WTC11 (cell line): ENCODE data around the gene SEPTIN14. TPM values are rescaled to one million over a fixed set of nuclear protein-coding genes. Genes with fewer than 3 reads are reported as not detected.
A peak's percentile ranks its signal among the peaks of the same experiment; 100 is the strongest.
"Not testable (repeated sequence)": the region's sequence is repeated elsewhere in the genome, so short reads cannot be mapped to it uniquely, and the experiment has no call there.

Experiments used
- ATAC-seq: fragments of 200-7000 bp; cut with Tn5 transposase; 2 replicates; pipeline ENCODE4 v1.10.0; 2021; ENCODE audit warnings: mild to moderate bottlenecking, moderate library complexity
- CTCF ChIA-PET: fragments of 300-600 bp; sonication (Branson Sonifier 250); formaldehyde crosslinking; loops from one replicate; lab custom pipeline; 2021; ENCODE audit warnings: antibody characterized with exemption; lab: Charles Lee
- POLR2A ChIA-PET: fragments of 350-600 bp; sonication (Branson Sonifier 250); formaldehyde crosslinking; loops from one replicate; lab custom pipeline; 2021; ENCODE audit warnings: antibody characterized with exemption; lab: Charles Lee
- DNase-seq: peaks from one replicate; pipeline ENCODE4 v3.0.0; 2021; ENCODE audit warnings: low spot score
- H3K27ac Mint-ChIP-seq: 2 replicates; pipeline ENCODE4 v1.8.0; 2021; ENCODE audit warnings: mixed read lengths
- H3K27me3 Mint-ChIP-seq: 2 replicates; pipeline ENCODE4 v1.8.0; 2021; ENCODE audit warnings: low read depth, mild to moderate bottlenecking, moderate library complexity, mixed read lengths
- H3K36me3 Mint-ChIP-seq: 2 replicates; pipeline ENCODE4 v1.8.0; 2021; ENCODE audit warnings: mixed read lengths
- H3K4me1 Mint-ChIP-seq: 2 replicates; pipeline ENCODE4 v1.8.0; 2022; ENCODE audit warnings: mixed read lengths
- H3K4me3 Mint-ChIP-seq: 2 replicates; pipeline ENCODE4 v1.8.0; 2021; ENCODE audit warnings: mild to moderate bottlenecking, moderate library complexity, mixed read lengths
- H3K9me3 Mint-ChIP-seq: 2 replicates; pipeline ENCODE4 v1.8.0; 2021; ENCODE audit warnings: mixed read lengths
- ZNF232 ChIP-seq: sonication (generic); formaldehyde crosslinking; IDR thresholded peaks from 2 replicates; pipeline ENCODE4 v1.8.0; 2022; ENCODE audit warnings: mild to moderate bottlenecking, missing genetic modification reagents
- total RNA-seq: library from RNA; stranded (reverse); gene quantifications from 3 replicates; pipeline ENCODE4 v1.2.3, GENCODE V29; 2021
- TF ChIP-seq, protein P1 (sequence below): sonication (generic); formaldehyde crosslinking; IDR thresholded peaks from 2 replicates; pipeline ENCODE4 v1.8.0; 2022; ENCODE audit warnings: missing genetic modification reagents
- TF ChIP-seq, protein P2 (sequence below): sonication (generic); formaldehyde crosslinking; IDR thresholded peaks from 2 replicates; pipeline ENCODE4 v1.8.1; 2023; ENCODE audit warnings: mild to moderate bottlenecking, moderate library complexity, missing genetic modification reagents
- TF ChIP-seq, protein P3 (sequence below): fragments of 250-450 bp; sonication (Bioruptor Pico); IDR thresholded peaks from 2 replicates; pipeline ENCODE4 v1.9.0; 2021; ENCODE audit warnings: mild to moderate bottlenecking
- TF ChIP-seq, protein P4 (sequence below): sonication (generic); formaldehyde crosslinking; IDR thresholded peaks from 2 replicates; pipeline ENCODE4 v1.8.1; 2022; ENCODE audit warnings: mild to moderate bottlenecking, missing genetic modification reagents, moderate library complexity, borderline replicate concordance

Gene SEPTIN14
- total RNA-seq, 1 experiment from 2014 or later, result 0.09 TPM

DNA sequence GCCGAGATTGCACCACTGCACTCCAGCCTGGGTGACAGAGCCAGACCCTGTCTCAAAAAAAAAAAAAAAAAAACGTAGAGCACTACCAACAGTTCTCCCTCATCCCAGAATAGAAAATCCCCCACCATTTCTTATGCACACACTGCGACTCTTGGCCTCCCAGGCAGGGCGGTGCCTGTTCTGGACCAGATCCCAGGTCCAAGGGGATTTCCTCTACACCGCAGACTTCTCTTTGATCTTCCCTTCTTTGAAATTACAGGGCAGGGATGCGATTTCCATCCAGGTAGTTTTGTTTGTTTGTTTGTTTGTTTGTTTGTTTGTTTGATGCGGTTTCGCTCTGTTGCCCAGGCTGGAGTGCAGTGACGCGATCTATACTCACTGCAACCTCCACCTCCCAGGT is 91.8 kb downstream of the SEPTIN14 start (continued):
- TF ChIP-seq, protein P1, sequence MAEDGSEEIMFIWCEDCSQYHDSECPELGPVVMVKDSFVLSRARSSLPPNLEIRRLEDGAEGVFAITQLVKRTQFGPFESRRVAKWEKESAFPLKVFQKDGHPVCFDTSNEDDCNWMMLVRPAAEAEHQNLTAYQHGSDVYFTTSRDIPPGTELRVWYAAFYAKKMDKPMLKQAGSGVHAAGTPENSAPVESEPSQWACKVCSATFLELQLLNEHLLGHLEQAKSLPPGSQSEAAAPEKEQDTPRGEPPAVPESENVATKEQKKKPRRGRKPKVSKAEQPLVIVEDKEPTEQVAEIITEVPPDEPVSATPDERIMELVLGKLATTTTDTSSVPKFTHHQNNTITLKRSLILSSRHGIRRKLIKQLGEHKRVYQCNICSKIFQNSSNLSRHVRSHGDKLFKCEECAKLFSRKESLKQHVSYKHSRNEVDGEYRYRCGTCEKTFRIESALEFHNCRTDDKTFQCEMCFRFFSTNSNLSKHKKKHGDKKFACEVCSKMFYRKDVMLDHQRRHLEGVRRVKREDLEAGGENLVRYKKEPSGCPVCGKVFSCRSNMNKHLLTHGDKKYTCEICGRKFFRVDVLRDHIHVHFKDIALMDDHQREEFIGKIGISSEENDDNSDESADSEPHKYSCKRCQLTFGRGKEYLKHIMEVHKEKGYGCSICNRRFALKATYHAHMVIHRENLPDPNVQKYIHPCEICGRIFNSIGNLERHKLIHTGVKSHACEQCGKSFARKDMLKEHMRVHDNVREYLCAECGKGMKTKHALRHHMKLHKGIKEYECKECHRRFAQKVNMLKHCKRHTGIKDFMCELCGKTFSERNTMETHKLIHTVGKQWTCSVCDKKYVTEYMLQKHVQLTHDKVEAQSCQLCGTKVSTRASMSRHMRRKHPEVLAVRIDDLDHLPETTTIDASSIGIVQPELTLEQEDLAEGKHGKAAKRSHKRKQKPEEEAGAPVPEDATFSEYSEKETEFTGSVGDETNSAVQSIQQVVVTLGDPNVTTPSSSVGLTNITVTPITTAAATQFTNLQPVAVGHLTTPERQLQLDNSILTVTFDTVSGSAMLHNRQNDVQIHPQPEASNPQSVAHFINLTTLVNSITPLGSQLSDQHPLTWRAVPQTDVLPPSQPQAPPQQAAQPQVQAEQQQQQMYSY (CRISPR knock-in tag), result no peak
- TF ChIP-seq, protein P2, sequence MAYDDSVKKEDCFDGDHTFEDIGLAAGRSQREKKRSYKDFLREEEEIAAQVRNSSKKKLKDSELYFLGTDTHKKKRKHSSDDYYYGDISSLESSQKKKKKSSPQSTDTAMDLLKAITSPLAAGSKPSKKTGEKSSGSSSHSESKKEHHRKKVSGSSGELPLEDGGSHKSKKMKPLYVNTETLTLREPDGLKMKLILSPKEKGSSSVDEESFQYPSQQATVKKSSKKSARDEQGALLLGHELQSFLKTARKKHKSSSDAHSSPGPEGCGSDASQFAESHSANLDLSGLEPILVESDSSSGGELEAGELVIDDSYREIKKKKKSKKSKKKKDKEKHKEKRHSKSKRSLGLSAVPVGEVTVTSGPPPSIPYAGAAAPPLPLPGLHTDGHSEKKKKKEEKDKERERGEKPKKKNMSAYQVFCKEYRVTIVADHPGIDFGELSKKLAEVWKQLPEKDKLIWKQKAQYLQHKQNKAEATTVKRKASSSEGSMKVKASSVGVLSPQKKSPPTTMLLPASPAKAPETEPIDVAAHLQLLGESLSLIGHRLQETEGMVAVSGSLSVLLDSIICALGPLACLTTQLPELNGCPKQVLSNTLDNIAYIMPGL (CRISPR knock-in tag), result no peak
- TF ChIP-seq, protein P3, sequence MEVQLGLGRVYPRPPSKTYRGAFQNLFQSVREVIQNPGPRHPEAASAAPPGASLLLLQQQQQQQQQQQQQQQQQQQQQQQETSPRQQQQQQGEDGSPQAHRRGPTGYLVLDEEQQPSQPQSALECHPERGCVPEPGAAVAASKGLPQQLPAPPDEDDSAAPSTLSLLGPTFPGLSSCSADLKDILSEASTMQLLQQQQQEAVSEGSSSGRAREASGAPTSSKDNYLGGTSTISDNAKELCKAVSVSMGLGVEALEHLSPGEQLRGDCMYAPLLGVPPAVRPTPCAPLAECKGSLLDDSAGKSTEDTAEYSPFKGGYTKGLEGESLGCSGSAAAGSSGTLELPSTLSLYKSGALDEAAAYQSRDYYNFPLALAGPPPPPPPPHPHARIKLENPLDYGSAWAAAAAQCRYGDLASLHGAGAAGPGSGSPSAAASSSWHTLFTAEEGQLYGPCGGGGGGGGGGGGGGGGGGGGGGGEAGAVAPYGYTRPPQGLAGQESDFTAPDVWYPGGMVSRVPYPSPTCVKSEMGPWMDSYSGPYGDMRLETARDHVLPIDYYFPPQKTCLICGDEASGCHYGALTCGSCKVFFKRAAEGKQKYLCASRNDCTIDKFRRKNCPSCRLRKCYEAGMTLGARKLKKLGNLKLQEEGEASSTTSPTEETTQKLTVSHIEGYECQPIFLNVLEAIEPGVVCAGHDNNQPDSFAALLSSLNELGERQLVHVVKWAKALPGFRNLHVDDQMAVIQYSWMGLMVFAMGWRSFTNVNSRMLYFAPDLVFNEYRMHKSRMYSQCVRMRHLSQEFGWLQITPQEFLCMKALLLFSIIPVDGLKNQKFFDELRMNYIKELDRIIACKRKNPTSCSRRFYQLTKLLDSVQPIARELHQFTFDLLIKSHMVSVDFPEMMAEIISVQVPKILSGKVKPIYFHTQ, result no peak
- no peak for TF ChIP-seq ZNF232 (CRISPR knock-in tag)
- TF ChIP-seq, protein P4, sequence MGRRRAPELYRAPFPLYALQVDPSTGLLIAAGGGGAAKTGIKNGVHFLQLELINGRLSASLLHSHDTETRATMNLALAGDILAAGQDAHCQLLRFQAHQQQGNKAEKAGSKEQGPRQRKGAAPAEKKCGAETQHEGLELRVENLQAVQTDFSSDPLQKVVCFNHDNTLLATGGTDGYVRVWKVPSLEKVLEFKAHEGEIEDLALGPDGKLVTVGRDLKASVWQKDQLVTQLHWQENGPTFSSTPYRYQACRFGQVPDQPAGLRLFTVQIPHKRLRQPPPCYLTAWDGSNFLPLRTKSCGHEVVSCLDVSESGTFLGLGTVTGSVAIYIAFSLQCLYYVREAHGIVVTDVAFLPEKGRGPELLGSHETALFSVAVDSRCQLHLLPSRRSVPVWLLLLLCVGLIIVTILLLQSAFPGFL (CRISPR knock-in tag), result no peak

DNA sequence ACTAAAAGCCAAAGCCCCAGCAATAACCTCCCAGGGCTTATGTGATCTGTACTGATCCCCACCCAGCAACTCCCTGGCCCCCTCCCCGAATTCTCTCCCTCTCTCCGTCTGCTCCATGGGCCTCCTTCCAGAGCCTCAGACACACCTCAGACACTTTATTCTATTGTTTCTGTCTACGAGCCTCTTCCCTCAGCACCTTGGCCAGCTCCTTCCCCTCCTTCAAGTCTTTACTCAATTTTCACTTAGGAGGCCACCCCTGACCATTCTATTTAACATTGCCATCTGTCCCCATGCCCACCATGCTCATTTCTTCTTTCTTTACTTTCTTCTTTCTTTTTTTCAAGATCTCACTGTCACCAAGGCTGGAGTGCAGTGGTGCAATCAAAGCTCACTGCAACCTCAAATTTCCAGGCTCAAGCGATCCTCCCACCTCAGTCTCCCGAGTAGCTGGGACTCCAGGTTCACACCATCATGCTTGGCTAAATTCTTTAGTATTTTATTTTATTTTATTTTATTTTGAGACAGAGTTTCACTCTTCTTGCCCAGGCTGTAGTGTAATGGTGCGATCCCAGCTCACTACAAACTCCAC is 109.2 kb downstream of the SEPTIN14 start:
- DNase-seq, H3K27me3 Mint-ChIP-seq, ATAC-seq, POLR2A ChIA-PET, H3K27ac Mint-ChIP-seq, H3K4me3 Mint-ChIP-seq, CTCF ChIA-PET, H3K4me1 Mint-ChIP-seq: not testable (repeated sequence)
- Mint-ChIP-seq H3K9me3 (peaks cover 41% of the 10 kb centered on the region), H3K36me3 (peaks cover 24% of the 10 kb centered on the region)

DNA sequence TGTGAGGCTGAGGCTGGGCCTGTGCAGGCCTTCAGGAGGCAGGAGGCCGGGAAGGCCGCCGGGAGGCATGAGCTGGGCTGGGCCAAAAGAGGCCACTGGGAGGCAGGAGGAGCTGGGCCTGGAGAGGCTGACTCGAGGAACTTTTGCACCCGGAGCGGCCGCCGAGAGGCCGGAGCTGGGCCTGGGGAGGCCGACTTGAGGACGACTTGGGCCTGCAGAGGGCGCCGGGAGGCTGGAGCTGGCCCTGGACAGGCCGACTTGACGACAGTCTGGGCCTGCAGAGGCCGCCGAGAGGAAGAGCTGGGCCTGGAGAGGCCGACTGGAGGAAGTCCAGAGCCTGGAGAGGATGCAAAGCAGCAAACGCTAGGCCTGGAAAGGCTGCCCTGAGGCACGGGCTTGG is 117.8 kb downstream of the SEPTIN14 start:
- H3K27ac Mint-ChIP-seq, ATAC-seq, H3K36me3 Mint-ChIP-seq, H3K9me3 Mint-ChIP-seq, H3K27me3 Mint-ChIP-seq, H3K4me3 Mint-ChIP-seq, POLR2A ChIA-PET, H3K4me1 Mint-ChIP-seq: not testable (repeated sequence)
- DNase-seq, result peak; percentile 55
- CTCF ChIA-PET, result interaction anchor here (1.0 to 2.5 kb wide), 2 partner anchors 103 to 220 kb away, joined by 3 to 11 read pairs; partner anchors contain the start of gene NIPSNAP2

Other genes with a start within 250 kb of the SEPTIN14 start
- gene ZNF713, start 24.7 kb upstream of the SEPTIN14 start, total RNA-seq, result 2.5 to 3.1 TPM (median 2.5 TPM) in 3 replicates
- gene MRPS17, start 89.1 kb upstream of the SEPTIN14 start, total RNA-seq, result 23.5 to 25.9 TPM (median 25.6 TPM) in 3 replicates
- 38.5 to 46.3 TPM (median 42.6 TPM) in 3 replicates for gene NIPSNAP2, start 101.8 kb upstream of the SEPTIN14 start, total RNA-seq
- gene PSPH, start 188.7 kb upstream of the SEPTIN14 start, total RNA-seq, result 43.7 to 49.3 TPM (median 49.2 TPM) in 3 replicates
- 208 to 246 TPM (median 209 TPM) in 3 replicates for gene CCT6A, start 189.0 kb upstream of the SEPTIN14 start, total RNA-seq
- 99.6 to 105 TPM (median 99.6 TPM) in 3 replicates for gene SUMF2, start 201.5 kb upstream of the SEPTIN14 start, total RNA-seq
- not detected in 3 replicates for gene PHKG1, start 230.2 kb upstream of the SEPTIN14 start, total RNA-seq
- 2.2 to 2.4 TPM (median 2.2 TPM) in 3 replicates for gene CHCHD2, start 243.7 kb upstream of the SEPTIN14 start, total RNA-seq